CD4-positive, alpha-beta T cell (primary cell): ENCODE results near the gene CYFIP1. TPM values are rescaled to one million over a fixed set of nuclear protein-coding genes. Genes with fewer than 3 reads are reported as not detected.
A peak's percentile ranks its signal among the peaks of the same experiment; 100 is the strongest.

Experiments used
- ATAC-seq: fragments of 200-7000 bp; cut with Tn5 transposase; one replicate; pipeline ENCODE4 v1.10.0; 2022; ENCODE audit warnings: mild to moderate bottlenecking; ENCODE audit not compliant: poor library complexity
- CTCF ChIA-PET: fragments of 350-600 bp; sonication (Branson Sonifier 250); formaldehyde crosslinking; loops from one replicate; lab custom pipeline; 2021; ENCODE audit warnings: antibody characterized with exemption, inconsistent platforms; lab: Charles Lee
- POLR2A ChIA-PET: fragments of 350-600 bp; sonication (Branson Sonifier 250); formaldehyde crosslinking; loops from one replicate; lab custom pipeline; 2021; ENCODE audit warnings: antibody characterized with exemption, inconsistent platforms; lab: Charles Lee
- DNase-seq, 14 experiments: peaks; one replicate each; pipeline ENCODE4 v3.0.0-alpha.2; 2013 to 2020; ENCODE audit warnings: mixed read lengths in 2 of 14
- H3K27ac ChIP-seq, 2 donors: one replicate each; pipeline versions ENCODE4 v1.5.1 to v1.7.0; 2013; ENCODE audit warnings: low read length in 2 of 2, low read depth in 1 of 2, mild to moderate bottlenecking in 1 of 2
- H3K27me3 ChIP-seq, 2 experiments: 1 replicate in 1 of 2; 2 replicates in 1 of 2; pipeline versions ENCODE4 v1.6.1 to v1.7.0; 2013; ENCODE audit warnings: low read length in 2 of 2, control low read depth in 1 of 2, mild to moderate bottlenecking in 1 of 2, moderate library complexity in 1 of 2; ENCODE audit not compliant: insufficient read depth in 2 of 2, control insufficient read depth in 1 of 2
- H3K36me3 ChIP-seq: one replicate; pipeline ENCODE4 v1.6.1; 2013; ENCODE audit warnings: low read length, control low read depth; ENCODE audit not compliant: insufficient read depth
- H3K4me1 ChIP-seq: one replicate; pipeline ENCODE4 v1.6.1; 2013; ENCODE audit warnings: low read length, control low read depth; ENCODE audit not compliant: insufficient read depth
- H3K4me3 ChIP-seq: one replicate; pipeline ENCODE4 v1.5.1; 2013; ENCODE audit warnings: mild to moderate bottlenecking, low read length, moderate library complexity
- H3K9me3 ChIP-seq, 2 experiments: 1 replicate in 1 of 2; 2 replicates in 1 of 2; pipeline versions ENCODE4 v1.6.1 to v1.7.0; 2013; ENCODE audit warnings: low read length in 2 of 2, mild to moderate bottlenecking in 2 of 2, control low read depth in 1 of 2, moderate library complexity in 1 of 2; ENCODE audit not compliant: control insufficient read depth in 1 of 2, insufficient read depth in 1 of 2
- H3K27ac Mint-ChIP-seq: one replicate; pipeline ENCODE4 v1.8.0; 2020; ENCODE audit warnings: mixed read lengths
- H3K27me3 Mint-ChIP-seq: one replicate; pipeline ENCODE4 v1.8.0; 2021; ENCODE audit warnings: mixed read lengths
- H3K36me3 Mint-ChIP-seq: one replicate; pipeline ENCODE4 v1.8.0; 2021; ENCODE audit warnings: low read depth, mixed read lengths
- H3K4me1 Mint-ChIP-seq: one replicate; pipeline ENCODE4 v1.8.0; 2021; ENCODE audit warnings: low read depth, mixed read lengths
- H3K4me3 Mint-ChIP-seq: one replicate; pipeline ENCODE4 v1.8.0; 2020; ENCODE audit warnings: mild to moderate bottlenecking, mixed read lengths
- H3K9me3 Mint-ChIP-seq: one replicate; pipeline ENCODE4 v1.8.0; 2020; ENCODE audit warnings: mixed read lengths
- CTCF ChIP-seq: fragments of 200-600 bp; IDR thresholded peaks from one replicate; pipeline ENCODE4 v1.8.0; 2022; ENCODE audit warnings: antibody characterized with exemption, mild to moderate bottlenecking
- intact Hi-C, 2 experiments: fragments of 100-400 bp; cut with DNase I in 1 of 2; cut with micrococcal nuclease in 1 of 2; formaldehyde crosslinking; loops; one replicate each; pipeline versions ENCODE4 v1.15.1 to v1.9.0; 2023 to 2025; cut with DNase I, micrococcal nuclease
- total RNA-seq, 174 experiments: library from RNA in 2 of 174; stranded (reverse) in 2 of 174; gene quantifications; one replicate each; pipeline ENCODE4 v1.2.3 and lab custom pipeline; 2021 to 2026

CYFIP1 gene
- total RNA-seq, 2 experiments from 2014 or later = 3.2 to 4.4 TPM

DNA sequence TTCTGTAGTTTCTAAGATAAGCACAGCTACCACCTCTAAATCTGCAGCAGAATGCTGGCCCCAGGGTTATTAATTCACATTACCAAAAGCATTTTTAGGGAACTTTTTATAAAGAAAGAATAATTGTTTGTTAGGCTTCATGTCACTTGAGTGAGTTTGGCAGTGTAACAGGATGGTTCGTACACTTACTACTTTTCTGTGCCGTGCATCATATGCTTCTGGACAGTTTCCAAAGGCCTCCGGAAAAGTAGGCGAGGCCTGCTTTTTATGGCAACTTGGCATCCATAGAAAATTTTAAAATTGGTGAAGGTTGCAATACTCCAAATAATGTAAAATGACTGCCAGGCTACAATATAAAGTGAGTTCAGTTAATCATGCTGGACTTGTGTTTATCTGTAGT lies 111.7 kb downstream of the CYFIP1 start:
- TF ChIP-seq CTCF = no peak
- Histone ChIP-seq H3K27ac (no peak overlapping the region), H3K27me3 (no peaks in the 10 kb centered on the region), H3K4me1 (no peaks in the 10 kb centered on the region), H3K9me3 (no peaks in the 10 kb centered on the region), H3K36me3 (peaks cover 48% of the 10 kb centered on the region), H3K4me3 (no peak overlapping the region)
- POLR2A ChIA-PET = no interaction called here
- Mint-ChIP-seq H3K27me3 (no peaks in the 10 kb centered on the region), H3K9me3 (no peaks in the 10 kb centered on the region), H3K4me1 (no peaks in the 10 kb centered on the region), H3K27ac (no peak overlapping the region), H3K36me3 (peaks cover 75% of the 10 kb centered on the region), H3K4me3 (no peak overlapping the region)
- DNase-seq = no peak
- intact Hi-C loops = no loop called here
- ATAC-seq = no peak
- CTCF ChIA-PET = no interaction called here

GRCh38 chr15:22867886-22868285 lies 112.3 kb downstream of the CYFIP1 start:
- Histone ChIP-seq H3K27ac (no peak overlapping the region), H3K4me3 (no peak overlapping the region), H3K4me1 (no peaks in the 10 kb centered on the region), H3K27me3 (no peaks in the 10 kb centered on the region), H3K36me3 (peaks cover 52% of the 10 kb centered on the region), H3K9me3 (no peaks in the 10 kb centered on the region)
- Mint-ChIP-seq H3K4me3 (no peak overlapping the region), H3K9me3 (no peaks in the 10 kb centered on the region), H3K27me3 (no peaks in the 10 kb centered on the region), H3K27ac (no peak overlapping the region), H3K4me1 (no peaks in the 10 kb centered on the region), H3K36me3 (peaks cover 78% of the 10 kb centered on the region)
- TF ChIP-seq CTCF = no peak
- POLR2A ChIA-PET = no interaction called here
- DNase-seq (no peak), ATAC-seq (no peak)
- intact Hi-C loops = no loop called here
- CTCF ChIA-PET = no interaction called here

GRCh38 chr15:22866079-22866478 lies 114.1 kb downstream of the CYFIP1 start:
- DNase-seq (no peak), ATAC-seq (no peak)
- H3K4me1 ChIP-seq = no peaks in the 10 kb centered on the region
- intact Hi-C loops = no loop called here
- no peaks in the 10 kb centered on the region for H3K27me3 ChIP-seq
- no peak overlapping the region for H3K27ac ChIP-seq
- ChIA-PET POLR2A (no interaction called here), CTCF (no interaction called here)
- TF ChIP-seq CTCF = no peak
- peak overlapping the region; percentile 8 for H3K27ac Mint-ChIP-seq
- no peaks in the 10 kb centered on the region for H3K9me3 ChIP-seq
- H3K4me3 ChIP-seq = no peak overlapping the region
- H3K27me3 Mint-ChIP-seq = no peaks in the 10 kb centered on the region
- no peaks in the 10 kb centered on the region for H3K9me3 Mint-ChIP-seq
- peaks cover 6% of the 10 kb centered on the region for H3K4me1 Mint-ChIP-seq
- H3K4me3 Mint-ChIP-seq = no peak overlapping the region
- peaks cover 65% of the 10 kb centered on the region for H3K36me3 ChIP-seq
- H3K36me3 Mint-ChIP-seq = peaks cover 79% of the 10 kb centered on the region
